ENCODE results near the gene SNTG2. TPM values are rescaled to one million over a fixed set of nuclear protein-coding genes. Genes with fewer than 3 reads are reported as not detected.

The SNTG2 gene
- total RNA-seq, 1 donor from 2014 or later, result 23.2 TPM

GRCh38 chr2:1278125-1278524 lies 327.5 kb downstream of the SNTG2 start:
- Mint-ChIP-seq H3K36me3 (ENCODE audit: low read depth, unreplicated experiment) (peaks cover 9% of the 10 kb centered on the region), H3K27ac (ENCODE audit: unreplicated experiment) (no peak overlapping the region), H3K4me1 (ENCODE audit: unreplicated experiment) (no peaks in the 10 kb centered on the region), H3K9me3 (ENCODE audit: unreplicated experiment) (no peaks in the 10 kb centered on the region), H3K4me3 (ENCODE audit: unreplicated experiment) (no peak overlapping the region), H3K27me3 (ENCODE audit: unreplicated experiment) (peaks cover 2% of the 10 kb centered on the region)
- no peak for DNase-seq (ENCODE audit: low spot score)
- TF ChIP-seq, protein P1, sequence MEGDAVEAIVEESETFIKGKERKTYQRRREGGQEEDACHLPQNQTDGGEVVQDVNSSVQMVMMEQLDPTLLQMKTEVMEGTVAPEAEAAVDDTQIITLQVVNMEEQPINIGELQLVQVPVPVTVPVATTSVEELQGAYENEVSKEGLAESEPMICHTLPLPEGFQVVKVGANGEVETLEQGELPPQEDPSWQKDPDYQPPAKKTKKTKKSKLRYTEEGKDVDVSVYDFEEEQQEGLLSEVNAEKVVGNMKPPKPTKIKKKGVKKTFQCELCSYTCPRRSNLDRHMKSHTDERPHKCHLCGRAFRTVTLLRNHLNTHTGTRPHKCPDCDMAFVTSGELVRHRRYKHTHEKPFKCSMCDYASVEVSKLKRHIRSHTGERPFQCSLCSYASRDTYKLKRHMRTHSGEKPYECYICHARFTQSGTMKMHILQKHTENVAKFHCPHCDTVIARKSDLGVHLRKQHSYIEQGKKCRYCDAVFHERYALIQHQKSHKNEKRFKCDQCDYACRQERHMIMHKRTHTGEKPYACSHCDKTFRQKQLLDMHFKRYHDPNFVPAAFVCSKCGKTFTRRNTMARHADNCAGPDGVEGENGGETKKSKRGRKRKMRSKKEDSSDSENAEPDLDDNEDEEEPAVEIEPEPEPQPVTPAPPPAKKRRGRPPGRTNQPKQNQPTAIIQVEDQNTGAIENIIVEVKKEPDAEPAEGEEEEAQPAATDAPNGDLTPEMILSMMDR (IDR thresholded peaks at IDR 0.05; ENCODE audit: unreplicated experiment), result no peak

GRCh38 chr2:1278861-1279260 lies 328.2 kb downstream of the SNTG2 start:
- no peak overlapping the region for H3K4me3 Mint-ChIP-seq (ENCODE audit: unreplicated experiment)
- peaks cover 2% of the 10 kb centered on the region for H3K27me3 Mint-ChIP-seq (ENCODE audit: unreplicated experiment)
- no peaks in the 10 kb centered on the region for H3K9me3 Mint-ChIP-seq (ENCODE audit: unreplicated experiment)
- no peaks in the 10 kb centered on the region for H3K4me1 Mint-ChIP-seq (ENCODE audit: unreplicated experiment)
- H3K27ac Mint-ChIP-seq (ENCODE audit: unreplicated experiment), result no peak overlapping the region
- peaks cover 7% of the 10 kb centered on the region for H3K36me3 Mint-ChIP-seq (ENCODE audit: low read depth, unreplicated experiment)
- TF ChIP-seq, protein P1 (IDR thresholded peaks at IDR 0.05; ENCODE audit: unreplicated experiment), result no peak
- DNase-seq (ENCODE audit: low spot score), result no peak

DNA sequence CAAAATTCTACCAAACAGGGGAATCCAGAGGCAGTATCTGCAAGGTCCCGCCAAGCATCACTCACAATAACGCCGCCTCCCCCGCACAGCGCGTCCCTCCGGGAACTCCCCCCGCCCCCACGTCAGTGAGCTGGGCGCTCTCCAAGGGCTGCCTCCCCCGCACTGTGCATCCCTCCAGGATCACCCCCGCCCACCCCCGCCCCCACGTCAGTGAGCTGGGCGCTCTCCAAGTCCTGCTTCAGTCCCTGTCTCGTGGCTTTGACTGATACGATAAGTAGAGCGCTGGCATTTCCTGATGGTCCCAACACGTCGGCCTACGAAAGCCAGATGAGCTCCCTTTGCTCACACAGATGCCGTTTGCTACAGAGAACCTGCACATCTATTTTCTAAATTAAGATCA lies 331.9 kb downstream of the SNTG2 start:
- Mint-ChIP-seq H3K9me3 (ENCODE audit: unreplicated experiment) (no peaks in the 10 kb centered on the region), H3K27ac (ENCODE audit: unreplicated experiment) (no peak overlapping the region), H3K4me1 (ENCODE audit: unreplicated experiment) (no peaks in the 10 kb centered on the region), H3K36me3 (ENCODE audit: low read depth, unreplicated experiment) (no peaks in the 10 kb centered on the region), H3K27me3 (ENCODE audit: unreplicated experiment) (peaks cover 2% of the 10 kb centered on the region), H3K4me3 (ENCODE audit: unreplicated experiment) (no peak overlapping the region)
- TF ChIP-seq, protein P1 (IDR thresholded peaks at IDR 0.05; ENCODE audit: unreplicated experiment), result no peak
- no peak for DNase-seq (ENCODE audit: low spot score)

DNA sequence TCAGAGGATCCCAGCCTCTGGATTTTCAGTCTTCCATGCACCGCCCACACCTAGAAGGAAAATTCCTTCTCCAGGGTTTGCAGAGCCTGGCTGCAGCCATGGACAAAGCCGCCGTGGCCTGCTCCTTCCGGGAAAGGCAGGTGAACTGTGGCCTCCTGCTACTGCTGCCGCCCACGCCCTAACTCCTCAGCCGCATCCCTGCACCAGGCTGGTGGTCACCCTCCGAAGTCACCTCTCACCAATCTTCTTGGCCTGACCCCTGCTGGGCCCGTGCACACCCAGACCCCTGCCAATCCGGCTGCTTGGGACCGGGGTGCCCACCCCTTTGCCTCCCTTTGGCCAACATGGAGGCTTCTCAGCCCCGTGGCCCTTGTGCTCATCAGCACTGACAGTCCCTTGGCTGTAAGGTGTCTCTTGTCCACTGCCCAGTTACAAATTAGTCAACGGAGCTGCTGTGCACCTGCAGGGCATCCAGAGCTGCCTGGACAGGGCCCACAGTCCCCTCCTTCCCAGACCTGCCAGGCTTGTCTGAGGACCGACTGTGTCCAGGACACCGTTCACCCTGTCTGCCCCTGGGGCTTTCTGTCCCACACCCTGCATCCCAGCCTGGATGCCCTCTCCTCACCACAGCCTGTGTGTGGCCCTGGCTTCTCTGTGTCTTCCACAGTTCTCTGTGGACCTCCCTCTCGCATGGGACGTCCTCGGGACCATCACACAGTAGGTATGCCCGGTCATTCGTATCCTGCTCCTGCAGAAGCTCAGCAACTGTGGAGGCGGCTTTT lies 332.6 kb downstream of the SNTG2 start:
- no peaks in the 10 kb centered on the region for H3K4me1 Mint-ChIP-seq (ENCODE audit: unreplicated experiment)

GRCh38 chr2:1283871-1284270 lies 333.2 kb downstream of the SNTG2 start:
- Mint-ChIP-seq H3K27ac (ENCODE audit: unreplicated experiment) (no peak overlapping the region), H3K27me3 (ENCODE audit: unreplicated experiment) (peaks cover 3% of the 10 kb centered on the region), H3K4me3 (ENCODE audit: unreplicated experiment) (no peak overlapping the region), H3K36me3 (ENCODE audit: low read depth, unreplicated experiment) (no peaks in the 10 kb centered on the region), H3K4me1 (ENCODE audit: unreplicated experiment) (no peaks in the 10 kb centered on the region), H3K9me3 (ENCODE audit: unreplicated experiment) (no peaks in the 10 kb centered on the region)
- DNase-seq (ENCODE audit: low spot score), result no peak
- TF ChIP-seq, protein P1 (IDR thresholded peaks at IDR 0.05; ENCODE audit: unreplicated experiment), result no peak

More for the DNA sequence above, 332.6 kb downstream of the SNTG2 start:
- TF ChIP-seq, protein P1 (IDR thresholded peaks at IDR 0.05; ENCODE audit: unreplicated experiment), result no peak
- DNase-seq (ENCODE audit: low spot score), result no peak
- Mint-ChIP-seq H3K9me3 (ENCODE audit: unreplicated experiment) (no peaks in the 10 kb centered on the region), H3K4me3 (ENCODE audit: unreplicated experiment) (no peak overlapping the region), H3K36me3 (ENCODE audit: low read depth, unreplicated experiment) (no peaks in the 10 kb centered on the region), H3K27me3 (ENCODE audit: unreplicated experiment) (peaks cover 2% of the 10 kb centered on the region), H3K27ac (ENCODE audit: unreplicated experiment) (no peak overlapping the region)

Measured in endothelial cell (in vitro differentiated cells).